HG03558 (cell line): ENCODE data around the gene IFFO2.
A peak's percentile ranks its signal among the peaks of the same experiment; 100 is the strongest.

ENCODE experiments used
- ATAC-seq: cut with Tn5 transposase; IDR thresholded peaks from one replicate; pipeline ENCODE4 v1.9.1; 2021; ENCODE audit warnings: moderate number of reproducible peaks; ENCODE audit not compliant: unreplicated experiment; ENCODE audit errors: extremely low read depth

The IFFO2 gene

GRCh38 chr1:18939398-18940302 is 16.8 kb downstream of the IFFO2 start:
- no peak for ATAC-seq

GRCh38 chr1:18938707-18939070 is 17.8 kb downstream of the IFFO2 start:
- no peak for ATAC-seq

- ATAC-seq = no peak
Observed at GRCh38 chr1:18938008-18938706, 18.3 kb downstream of the IFFO2 start.

DNA sequence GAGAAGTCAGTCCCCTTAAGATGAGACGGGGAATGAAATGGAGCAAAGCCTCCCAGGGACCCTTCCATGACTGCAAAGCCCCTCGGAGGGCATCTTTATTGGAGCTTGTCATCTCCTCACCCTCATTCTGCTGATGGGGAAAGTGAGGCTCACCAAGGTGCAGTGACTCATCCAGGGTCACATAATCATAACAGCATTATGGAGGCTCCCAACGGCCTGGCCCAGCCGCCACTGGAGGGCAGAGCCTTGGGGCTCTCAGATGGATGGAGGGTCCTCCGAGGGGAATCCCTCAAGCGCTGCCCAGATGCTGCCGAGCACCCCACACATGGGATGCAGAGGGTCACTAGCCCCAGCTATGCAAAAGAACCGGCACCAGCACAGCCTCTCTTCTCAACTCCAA is 18.9 kb downstream of the IFFO2 start:
- ATAC-seq = no peak

- no peak for ATAC-seq
Observed at GRCh38 chr1:18936814-18937481, 19.5 kb downstream of the IFFO2 start.

- no peak for ATAC-seq
Observed at GRCh38 chr1:18936471-18936813, 20.0 kb downstream of the IFFO2 start.

- no peak for ATAC-seq
Observed at GRCh38 chr1:18934205-18935000, 22.1 kb downstream of the IFFO2 start.

DNA sequence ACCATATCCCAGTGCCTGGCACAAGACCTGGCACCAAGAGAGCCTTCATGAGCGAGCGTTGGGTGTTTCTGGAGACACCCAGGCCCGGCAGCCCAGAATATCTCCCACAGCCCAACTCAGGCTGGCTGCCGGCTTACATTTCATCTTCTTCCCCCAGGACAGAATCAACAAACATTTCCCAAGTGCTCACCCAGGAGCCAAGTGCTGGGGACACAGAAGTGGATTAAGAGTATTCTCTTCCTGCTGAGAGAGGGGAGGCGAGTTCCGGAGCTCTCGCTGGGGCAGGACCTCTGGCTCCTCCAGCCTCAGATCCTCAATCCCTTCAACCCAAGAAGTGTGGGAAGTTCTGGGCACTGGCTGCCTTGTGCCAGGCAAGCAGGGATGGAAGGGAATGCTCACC is 23.6 kb downstream of the IFFO2 start:
- ATAC-seq = no peak

- no peak for ATAC-seq
Observed at GRCh38 chr1:18932387-18932786, 24.1 kb downstream of the IFFO2 start.

- ATAC-seq = no peak
Observed at GRCh38 chr1:18931730-18932129, 24.7 kb downstream of the IFFO2 start.

DNA sequence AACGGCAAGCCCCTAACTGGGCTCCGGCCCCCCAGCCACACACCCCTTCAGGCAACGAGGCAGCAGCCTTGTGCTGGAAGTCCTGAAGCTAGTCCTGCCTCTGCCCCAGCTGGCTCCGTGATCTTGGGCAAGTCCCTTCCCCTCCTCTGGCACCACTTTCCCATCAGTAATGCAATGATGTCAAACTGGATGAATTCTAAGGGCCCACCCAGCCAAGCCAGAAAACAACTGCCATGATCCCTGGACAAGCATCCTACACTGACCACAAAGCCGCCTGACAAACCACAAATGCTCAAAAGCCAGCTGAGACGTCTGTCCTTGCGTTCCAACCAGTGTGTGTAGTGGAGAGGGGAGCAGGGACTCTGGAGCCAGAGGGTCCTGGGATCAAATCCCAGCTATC is 26.8 kb downstream of the IFFO2 start:
- ATAC-seq = no peak

DNA sequence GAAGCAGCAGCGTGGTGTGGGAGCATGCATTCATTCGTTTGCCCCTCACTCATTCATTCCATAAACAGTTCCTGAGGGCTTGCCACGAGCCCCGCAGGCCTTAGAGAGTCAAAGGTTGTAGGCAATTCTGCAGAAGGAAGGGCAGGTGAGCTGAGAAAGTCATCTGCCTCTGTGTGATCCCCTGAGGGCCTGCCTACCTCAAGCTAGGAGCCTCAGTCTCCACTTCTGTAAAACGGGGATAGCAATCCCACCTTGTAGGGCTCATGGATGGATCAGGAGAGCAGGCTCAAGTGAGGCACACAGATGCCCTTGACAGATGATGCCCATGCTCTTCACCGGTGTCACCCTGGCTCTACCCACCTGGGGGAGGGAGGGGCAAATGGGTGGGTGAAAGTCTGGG is 27.5 kb downstream of the IFFO2 start:
- ATAC-seq = no peak

- ATAC-seq = no peak
Observed at GRCh38 chr1:18928406-18928805, 28.1 kb downstream of the IFFO2 start.

DNA sequence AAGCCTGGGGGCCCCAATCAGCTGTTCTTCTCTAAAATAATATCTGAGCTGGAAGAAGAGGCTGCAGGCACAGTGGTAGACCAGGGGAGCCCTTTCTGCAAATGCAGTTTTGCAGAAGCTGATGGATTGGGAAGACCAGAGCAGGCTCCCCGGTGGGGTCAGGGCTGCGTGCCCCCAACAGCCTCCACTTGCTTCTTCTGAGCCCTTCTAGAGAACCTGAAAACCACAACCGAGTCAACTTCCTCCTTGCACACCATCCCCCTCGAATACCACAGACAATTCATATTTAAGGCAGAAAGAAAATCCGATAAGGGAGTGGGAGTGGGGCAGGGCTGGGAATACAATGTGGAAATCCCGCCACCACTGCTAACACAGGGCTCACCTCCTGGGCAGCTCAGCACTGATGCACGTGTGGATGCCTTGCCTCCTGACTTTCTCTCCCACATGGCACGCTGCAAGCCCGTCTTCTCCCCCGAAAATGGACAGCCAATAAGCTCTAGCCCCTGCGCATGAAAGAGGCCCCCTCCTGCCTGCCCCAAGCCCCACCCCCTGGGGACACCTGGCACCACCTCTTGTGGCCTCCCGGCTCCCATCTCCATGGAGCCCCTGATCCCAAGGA is 28.7 kb downstream of the IFFO2 start:
- no peak for ATAC-seq

- no peak for ATAC-seq
Observed at GRCh38 chr1:18927082-18927653, 29.3 kb downstream of the IFFO2 start.

DNA sequence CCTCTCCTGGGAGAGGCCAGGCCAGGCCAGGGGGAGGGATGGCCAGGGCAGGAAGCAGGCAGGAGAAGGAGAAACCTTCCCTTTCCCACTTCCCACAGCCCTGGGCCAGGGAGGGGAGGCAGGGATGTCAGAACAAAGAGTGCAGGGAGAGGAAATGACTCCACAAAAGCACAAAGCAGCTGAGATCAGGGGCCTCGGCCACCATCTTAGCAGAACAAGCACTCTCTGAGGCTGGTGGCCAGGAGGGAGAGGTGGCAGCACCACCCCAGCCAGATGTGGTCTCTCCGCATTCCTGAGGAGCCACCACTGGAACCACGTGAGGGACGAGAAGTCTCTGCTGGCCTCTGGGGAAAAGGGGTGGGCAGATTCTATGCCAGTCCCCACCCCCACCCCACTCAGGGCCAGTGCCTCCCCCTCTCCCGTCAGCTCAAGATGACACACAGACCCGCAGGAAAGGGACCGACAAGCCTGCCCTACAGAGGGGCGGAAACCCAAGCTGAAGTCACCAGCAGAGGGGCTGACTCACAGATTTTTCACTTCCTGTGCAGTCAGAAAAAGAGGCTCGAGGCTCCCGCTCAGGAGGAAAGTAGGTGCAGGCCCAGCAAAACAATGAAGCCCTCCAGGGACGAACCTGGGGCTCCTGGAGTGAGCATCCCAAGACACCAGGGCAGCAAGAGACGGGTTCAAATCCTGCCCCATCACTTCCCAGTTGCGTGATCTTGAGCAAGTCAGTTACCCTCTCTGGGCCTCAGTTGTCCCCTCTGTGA is 30.0 kb downstream of the IFFO2 start:
- ATAC-seq = peak; percentile 60

- ATAC-seq = no peak
Observed at GRCh38 chr1:18925279-18925678, 31.2 kb downstream of the IFFO2 start.

GRCh38 chr1:18924221-18924691 is 32.2 kb downstream of the IFFO2 start:
- ATAC-seq = no peak

GRCh38 chr1:18923756-18924211 is 32.7 kb downstream of the IFFO2 start:
- no peak for ATAC-seq
